Epidermal melanocyte (primary cell): Measurements from ENCODE around the gene TDRD7.

ENCODE experiments used
- DNase-seq: peaks from one replicate; pipeline ENCODE4 v3.0.0; 2011; ENCODE audit warnings: low spot score; ENCODE audit not compliant: insufficient read length

The TDRD7 gene

DNA sequence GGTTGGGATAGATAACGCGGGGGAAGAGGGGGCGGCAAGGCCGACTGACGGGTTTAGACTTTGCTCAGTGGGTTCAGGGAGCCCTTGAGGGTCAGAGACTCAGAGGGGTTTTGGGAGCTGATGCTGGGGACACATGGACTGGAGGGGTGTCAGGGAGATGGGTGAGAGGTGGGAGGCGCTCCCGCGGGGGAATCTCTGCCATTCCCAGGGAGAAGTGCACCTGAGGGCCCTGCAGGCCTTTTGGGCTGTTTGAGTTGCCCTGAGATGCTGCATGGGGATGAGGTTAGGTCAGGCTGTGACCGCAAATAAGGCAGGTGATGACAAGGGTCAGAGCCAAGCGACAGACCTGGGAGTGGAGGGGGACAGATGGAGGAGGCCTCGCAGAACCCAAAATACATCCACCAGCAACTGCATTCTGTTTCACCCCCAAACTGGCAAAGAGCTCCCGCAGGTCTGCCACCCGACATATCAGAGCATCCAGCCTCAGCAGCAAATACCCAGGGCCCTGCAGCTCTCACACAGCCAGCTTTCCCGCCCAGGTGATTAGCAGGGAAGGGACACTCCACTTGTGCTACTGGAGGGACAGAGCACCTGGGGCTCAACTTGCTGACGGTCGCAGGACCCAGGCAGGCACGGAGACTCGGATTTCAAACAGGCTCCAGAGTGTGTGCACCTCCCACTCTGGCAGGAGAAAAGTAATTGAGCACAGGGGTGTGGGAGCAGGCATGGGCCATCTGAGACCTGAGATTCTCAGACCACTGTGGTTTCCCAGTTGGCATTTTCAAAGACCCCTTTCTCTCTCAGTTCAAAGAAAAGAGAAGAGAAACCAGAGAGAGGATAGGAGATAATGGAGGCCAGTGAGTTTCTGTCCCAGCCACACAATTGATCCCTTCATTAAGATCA, 116.0 kb downstream of the TDRD7 start:
- DNase-seq: no peak

DNA sequence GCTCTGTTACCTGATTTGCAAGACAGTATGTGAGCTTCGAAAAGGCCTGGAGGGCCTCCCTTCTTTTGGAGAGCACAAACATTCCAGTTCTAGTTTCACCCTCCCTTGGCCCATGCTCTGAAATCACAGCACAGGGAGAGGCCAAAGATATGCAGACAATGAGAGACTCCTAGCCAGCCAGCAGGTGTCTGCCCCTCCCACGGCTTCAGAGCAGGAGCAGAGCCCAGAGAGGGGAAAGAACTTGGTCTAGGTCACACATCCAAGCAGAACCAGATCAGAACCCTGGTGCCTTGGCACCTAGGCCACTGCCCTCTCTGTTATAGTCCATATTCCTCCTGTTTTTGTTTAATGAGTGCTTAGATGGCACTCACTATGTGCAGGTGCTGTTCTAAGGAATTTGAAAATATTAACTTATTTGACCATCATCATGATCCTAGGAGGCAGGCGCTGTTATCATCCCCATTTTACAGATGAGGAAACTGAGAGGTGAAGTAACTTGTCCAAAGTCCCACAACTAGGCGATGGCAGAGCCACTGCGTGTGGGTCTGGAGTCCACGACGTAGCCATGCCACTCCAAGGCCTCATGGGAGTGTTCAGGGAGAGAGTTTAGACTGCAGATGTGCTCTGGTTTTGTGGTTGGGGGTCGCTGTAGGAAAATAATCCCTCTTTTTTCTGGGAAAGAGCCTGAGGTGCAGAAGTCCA, 116.8 kb downstream of the TDRD7 start:
- no peak for DNase-seq

- no peak for DNase-seq
Observed at GRCh38 chr9:97529363-97530076, 117.6 kb downstream of the TDRD7 start.

DNA sequence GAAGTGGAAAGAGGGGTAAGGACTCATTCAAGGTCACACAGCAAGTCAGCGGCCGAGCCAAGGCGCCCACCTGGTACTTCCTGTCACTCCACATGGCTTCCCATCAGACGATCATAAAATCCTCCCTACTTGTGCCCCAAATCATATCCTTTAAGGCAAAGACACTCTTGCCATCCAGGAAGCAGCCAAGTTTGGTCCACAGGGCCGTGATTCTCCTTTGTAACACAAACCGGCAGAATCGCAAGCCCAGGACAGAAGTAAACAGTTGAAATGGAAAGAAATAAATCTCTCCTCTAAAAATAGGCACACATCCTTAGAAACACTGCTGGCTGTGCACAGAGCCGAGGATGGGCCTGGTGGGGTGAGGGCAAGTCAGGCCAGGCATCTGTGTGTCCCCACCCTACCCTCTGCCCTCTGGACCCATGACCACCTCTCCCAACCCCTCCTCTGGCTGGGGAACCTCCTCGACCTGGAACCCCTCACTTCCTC, 120.0 kb downstream of the TDRD7 start:
- DNase-seq: no peak

- no peak for DNase-seq
Observed at GRCh38 chr9:97534185-97534584, 122.3 kb downstream of the TDRD7 start.

GRCh38 chr9:97534961-97535594, 123.2 kb downstream of the TDRD7 start:
- no peak for DNase-seq

- no peak for DNase-seq
Observed at GRCh38 chr9:97535771-97536170, 123.9 kb downstream of the TDRD7 start.

DNA sequence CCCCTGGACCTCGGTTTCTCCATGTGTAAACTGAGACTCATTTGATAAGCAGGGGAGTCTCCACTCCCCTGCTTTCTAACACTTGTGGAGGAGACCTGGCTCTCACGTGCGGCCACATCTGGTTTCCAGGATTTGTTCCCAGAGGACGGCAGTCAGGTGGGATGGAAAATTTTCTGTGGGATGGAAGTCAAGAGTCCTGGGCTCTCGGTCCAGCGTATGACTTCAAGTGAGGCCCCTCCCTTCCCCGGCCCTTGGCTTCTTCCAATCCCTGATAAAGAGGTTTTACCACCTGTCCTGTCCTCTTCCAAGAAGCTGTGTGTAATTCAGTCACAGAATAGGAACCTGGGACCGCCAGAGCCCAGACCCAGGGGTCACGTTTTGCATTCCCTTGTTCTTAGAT, 124.6 kb downstream of the TDRD7 start:
- no peak for DNase-seq

- no peak for DNase-seq
Observed at GRCh38 chr9:97543561-97543960, 131.7 kb downstream of the TDRD7 start.

GRCh38 chr9:97545486-97545885, 133.6 kb downstream of the TDRD7 start:
- DNase-seq: no peak
